Testis (tissue), 5 donors: Measurements from ENCODE around the gene C17orf113. TPM values are rescaled to one million over a fixed set of nuclear protein-coding genes. Genes with fewer than 3 reads are reported as not detected.

ENCODE experiments used
- DNase-seq: peaks from one replicate; pipeline ENCODE4 v3.0.0-alpha.2; 2019
- H3K27ac ChIP-seq, 2 donors: fragments of 200-600 bp; sonication (generic); one replicate each; pipeline ENCODE4 v1.5.1; 2019
- H3K27me3 ChIP-seq: fragments of 200-600 bp; sonication (generic); one replicate; pipeline ENCODE4 v1.5.1; 2019
- H3K36me3 ChIP-seq: fragments of 200-600 bp; sonication (generic); one replicate; pipeline ENCODE4 v1.5.1; 2017; ENCODE audit warnings: low read depth; ENCODE audit errors: missing control alignments
- H3K4me1 ChIP-seq: fragments of 200-600 bp; sonication (generic); one replicate; pipeline ENCODE4 v1.5.1; 2019
- H3K4me3 ChIP-seq, 2 donors: fragments of 200-600 bp; sonication (generic); one replicate each; pipeline ENCODE4 v1.5.1; 2017 to 2019
- H3K9me3 ChIP-seq: fragments of 200-600 bp; sonication (generic); one replicate; pipeline ENCODE4 v1.5.1; 2017
- CTCF ChIP-seq, 3 experiments: fragments of 450-650 bp in 2 of 3; fragments of 200-600 bp in 1 of 3; sonication (generic) in 1 of 3; IDR thresholded peaks; one replicate each; pipeline ENCODE4 v1.5.1; 2016 to 2019; ENCODE audit warnings: antibody characterized with exemption in 3 of 3, mild to moderate bottlenecking in 2 of 3, moderate library complexity in 1 of 3
- POLR2A ChIP-seq: fragments of 450-650 bp; IDR thresholded peaks from one replicate; pipeline ENCODE4 v1.6.1; 2017; ENCODE audit warnings: antibody characterized with exemption, mild to moderate bottlenecking, moderate library complexity
- WGBS, 2 donors: methylation state at CpG; one replicate each; pipeline ENCODE4 v1.1.5; 2018; 5-methylcytosine and 5-hydroxymethylcytosine counted together
- intact Hi-C: fragments of 100-400 bp; cut with DNase I; formaldehyde crosslinking; loops from one replicate; pipeline ENCODE4 v1.15.1; 2023; ENCODE audit warnings: low total_unique reads
- long read RNA-seq, 2 donors: transcript quantifications; one replicate each; lab custom pipeline, GENCODE V29; 2026
- polyA plus RNA-seq: library from polyadenylated mRNA; stranded (reverse); fragments of 350-450 nt; fragmentation: Illumina TruSeq; extraction: RNeasy Lipid Tissue Mini Kit (QIAGEN cat#74804); gene quantifications from one replicate; pipeline ENCODE4 v1.2.3, GENCODE V29; 2014; ENCODE audit warnings: low read depth, low replicate concordance; ENCODE audit not compliant: insufficient read depth
- total RNA-seq, 2 donors: library from RNA; depleted of rRNA; stranded (reverse); fragments of >200 nt; gene quantifications; one replicate each; pipeline ENCODE4 v1.2.3, GENCODE V29; 2016

The C17orf113 gene
- total RNA-seq (10 to 100 TPM in 1 of 2 donors, 1 to 10 TPM in 1; 7.7 to 11.3 TPM), polyA plus RNA-seq (2.8 TPM)
- long read RNA-seq, donor 1, partial matches to known transcripts: 0 of 1 reads
- long read RNA-seq, donor 1, other reads (novel, unspliced or antisense): 0 of 1 reads
- long read RNA-seq, donor 2: 0 reads

- H3K4me3 ChIP-seq: peak within 1 kb of the TSS; percentile 66 to 77
- no peaks in the 10 kb centered on the region for H3K36me3 ChIP-seq
- TF ChIP-seq POLR2A: no peak
- TF ChIP-seq CTCF (IDR thresholded peaks at IDR 0.05): peak in 1 of 3 experiments; percentile 28
- no peaks in the 10 kb centered on the region for H3K27me3 ChIP-seq
- peaks cover 21% of the 10 kb centered on the region for H3K4me1 ChIP-seq
- WGBS, 2 donors: 1 to 4% methylated on average over 4 to 26 of the region's 65 CpGs
- peak; percentile 62 for DNase-seq
- H3K27ac ChIP-seq: peak within 1 kb of the TSS; percentile 38 to 50
- no peaks in the 10 kb centered on the region for H3K9me3 ChIP-seq
- intact Hi-C loops: no loop called here
These were observed at the start of gene C17orf113 for GRCh38 chr17:42050393-42051012. TSS of gene C17orf113 (minus strand) at chr17:42050601. CDS start at chr17:42043376, 7,225 bp downstream.

- Histone ChIP-seq H3K36me3 (no peaks in the 10 kb centered on the region), H3K4me3 (peak overlapping the region in 1 of 2 donors; percentile 44), H3K27me3 (no peaks in the 10 kb centered on the region), H3K27ac (peak overlapping the region in 1 of 2 donors; percentile 14), H3K9me3 (no peaks in the 10 kb centered on the region), H3K4me1 (peaks cover 26% of the 10 kb centered on the region)
- WGBS, 2 donors: 24 to 26% methylated on average over 13 to 14 of the region's 14 CpGs
- no peak for DNase-seq
- TF ChIP-seq CTCF (IDR thresholded peaks at IDR 0.05) (no peak), POLR2A (no peak)
- intact Hi-C loops: no loop called here
These were observed 48.5 kb upstream of the C17orf113 start for GRCh38 chr17:42098730-42099399.

- no peak for TF ChIP-seq POLR2A
- no peak for TF ChIP-seq CTCF (IDR thresholded peaks at IDR 0.05)
- peak within 1 kb of the TSS; percentile 39 to 44 for H3K4me3 ChIP-seq
- 39 to 48% methylated on average over 22 to 37 of the region's 52 CpGs for WGBS, 2 donors
- no peak for DNase-seq
- no peaks in the 10 kb centered on the region for H3K27me3 ChIP-seq
- H3K9me3 ChIP-seq: no peaks in the 10 kb centered on the region
- H3K27ac ChIP-seq: peak within 1 kb of the TSS in 1 of 2 donors; percentile 14
- H3K4me1 ChIP-seq: peaks cover 26% of the 10 kb centered on the region
- intact Hi-C loops: no loop called here
- H3K36me3 ChIP-seq: no peaks in the 10 kb centered on the region
These were observed 47.6 kb upstream of the C17orf113 start, which contains the start of gene ZNF385C for GRCh38 chr17:42097691-42098631. TSS of gene ZNF385C (minus strand) at chr17:42098473. CDS start at chr17:42063056, 35,417 bp downstream.

DNA sequence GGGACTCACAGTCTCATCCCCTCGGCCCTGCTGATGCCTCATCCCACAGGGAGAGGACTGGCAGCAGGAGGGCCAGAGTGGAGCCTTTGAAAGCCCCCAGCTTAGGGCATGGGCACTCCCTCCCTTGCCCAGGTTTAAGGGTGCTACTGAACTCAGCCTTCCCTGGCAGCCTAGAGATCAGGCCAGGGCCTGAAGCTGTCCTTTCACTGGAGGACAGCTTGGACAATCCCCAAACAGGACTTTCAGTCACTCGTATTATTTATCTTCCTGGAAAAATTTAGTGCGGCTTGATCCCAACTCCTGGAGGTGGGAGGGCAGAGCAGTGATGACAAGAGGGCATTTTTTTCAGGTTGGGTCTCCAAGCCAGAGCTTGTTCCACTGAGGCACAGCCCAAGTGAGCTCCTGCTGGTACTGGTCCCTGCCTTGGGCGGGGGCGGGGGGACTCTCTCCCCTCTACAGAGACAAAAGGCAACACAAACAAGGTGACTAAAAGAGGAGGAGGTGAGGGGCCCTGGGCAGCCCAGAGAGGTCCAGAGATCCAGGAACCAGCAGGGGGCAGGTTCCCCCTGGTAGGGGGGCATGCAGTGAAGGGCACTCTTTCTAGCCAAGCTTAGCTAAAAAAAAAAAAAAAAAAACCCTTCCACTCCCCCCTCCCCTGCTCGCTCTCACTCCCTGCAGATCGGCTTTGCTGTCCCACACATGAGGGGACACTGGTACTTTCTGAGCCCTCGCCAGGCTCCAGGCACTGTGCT, 46.1 kb upstream of the C17orf113 start:
- no peak overlapping the region for H3K4me3 ChIP-seq
- no peaks in the 10 kb centered on the region for H3K9me3 ChIP-seq
- H3K27ac ChIP-seq: no peak overlapping the region
- WGBS, 2 donors: 64 to 80% methylated on average over 7 to 8 of the region's 8 CpGs
- no peak for TF ChIP-seq CTCF (IDR thresholded peaks at IDR 0.05)
- no peak for TF ChIP-seq POLR2A
- intact Hi-C loops: no loop called here
- H3K36me3 ChIP-seq: no peaks in the 10 kb centered on the region
- H3K27me3 ChIP-seq: no peaks in the 10 kb centered on the region
- H3K4me1 ChIP-seq: peaks cover 34% of the 10 kb centered on the region
- no peak for DNase-seq
